Thoracic aorta (tissue), 2 donors: ENCODE measurements around the gene MIER2. TPM values are rescaled to one million over a fixed set of nuclear protein-coding genes. Genes with fewer than 3 reads are reported as not detected.

Experiments
- ATAC-seq: fragments of 150-250 bp; one replicate; pipeline ENCODE4 v1.8.0; 2017; ENCODE audit warnings: low read depth; ENCODE audit not compliant: insufficient number of reproducible peaks, low FRiP score
- DNase-seq: peaks from one replicate; pipeline ENCODE4 v3.0.0-alpha.2; 2020; ENCODE audit warnings: low spot score
- H3K27ac ChIP-seq, 2 donors: fragments of 200-600 bp; sonication (generic); 1 replicate in 1 of 2; 2 replicates in 1 of 2; pipeline ENCODE4 v1.5.1; 2016; ENCODE audit warnings: mild to moderate bottlenecking in 2 of 2, moderate library complexity in 2 of 2
- H3K27me3 ChIP-seq: fragments of 200-600 bp; sonication (generic); replicated peaks from 2 replicates; pipeline ENCODE4 v1.6.0; 2016; ENCODE audit warnings: mild to moderate bottlenecking; ENCODE audit not compliant: insufficient read depth
- H3K36me3 ChIP-seq: fragments of 200-600 bp; sonication (generic); one replicate; pipeline ENCODE4 v1.5.1; 2016
- H3K4me1 ChIP-seq, 2 donors: fragments of 200-600 bp; sonication (generic); 1 replicate in 1 of 2; 2 replicates in 1 of 2; pipeline versions ENCODE4 v1.5.1 to v1.6.0; 2016; ENCODE audit warnings: low read depth in 2 of 2, mild to moderate bottlenecking in 1 of 2; ENCODE audit not compliant: control insufficient read depth in 1 of 2
- H3K4me3 ChIP-seq: fragments of 200-600 bp; sonication (generic); 2 replicates; pipeline ENCODE4 v1.5.1; 2016; ENCODE audit warnings: mild to moderate bottlenecking
- H3K9me3 ChIP-seq: fragments of 200-600 bp; sonication (generic); 2 replicates; pipeline ENCODE4 v1.5.1; 2016
- total RNA-seq, 2 donors: library from RNA; depleted of rRNA; stranded (reverse); fragments of >200 nt; gene quantifications; one replicate each; pipeline versions ENCODE4 v1.1.0 to v1.2.3, GENCODE V29; 2016
- TF ChIP-seq, protein P1 (sequence below): fragments of 200-600 bp; sonication (generic); IDR thresholded peaks from one replicate; pipeline ENCODE4 v1.5.1; 2019; ENCODE audit warnings: antibody characterized with exemption

MIER2 gene
- total RNA-seq, 2 donors from 2014 or later, result 8.8 to 43.6 TPM

DNA sequence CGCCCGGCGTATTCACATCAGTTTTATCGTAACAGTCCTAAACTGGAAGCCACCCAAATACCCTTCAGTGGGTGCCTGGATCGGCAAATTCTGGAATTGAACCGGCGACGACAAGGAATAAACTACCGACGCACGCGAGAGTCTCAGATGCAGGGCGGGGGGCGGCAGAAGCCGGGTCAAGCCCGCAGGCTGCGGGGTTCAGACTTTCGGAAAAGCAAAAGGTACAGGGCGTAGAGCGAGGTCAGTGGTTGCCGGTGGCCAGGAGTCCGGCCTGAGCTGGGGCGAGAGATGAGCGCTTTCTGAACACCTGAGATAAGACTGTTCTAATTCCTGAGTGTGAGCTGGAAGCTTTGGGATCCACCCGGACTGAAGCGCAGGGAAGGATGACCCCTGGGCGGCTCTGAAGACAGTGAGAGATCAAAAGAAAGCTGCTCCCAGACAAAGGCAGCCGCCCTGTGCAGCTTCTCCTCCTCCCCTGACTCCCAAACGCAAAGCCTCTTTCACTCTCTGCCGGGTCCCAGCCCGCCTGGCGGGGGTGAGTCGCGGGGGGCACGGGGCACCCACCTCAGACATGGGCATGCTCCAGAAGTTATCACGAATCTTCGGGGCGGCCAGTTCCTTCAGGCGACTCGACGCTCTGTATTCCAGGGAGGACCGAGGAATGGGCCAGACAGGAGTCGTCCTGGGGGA, 26.2 kb upstream of the MIER2 start:
- no peak for DNase-seq
- Histone ChIP-seq H3K9me3 (no peaks in the 10 kb centered on the region), H3K4me1 (no peaks in the 10 kb centered on the region), H3K36me3 (no peaks in the 10 kb centered on the region), H3K4me3 (no peak overlapping the region), H3K27ac (no peak overlapping the region), H3K27me3 (no peaks in the 10 kb centered on the region)
- ATAC-seq, result no peak
- TF ChIP-seq, protein P1, sequence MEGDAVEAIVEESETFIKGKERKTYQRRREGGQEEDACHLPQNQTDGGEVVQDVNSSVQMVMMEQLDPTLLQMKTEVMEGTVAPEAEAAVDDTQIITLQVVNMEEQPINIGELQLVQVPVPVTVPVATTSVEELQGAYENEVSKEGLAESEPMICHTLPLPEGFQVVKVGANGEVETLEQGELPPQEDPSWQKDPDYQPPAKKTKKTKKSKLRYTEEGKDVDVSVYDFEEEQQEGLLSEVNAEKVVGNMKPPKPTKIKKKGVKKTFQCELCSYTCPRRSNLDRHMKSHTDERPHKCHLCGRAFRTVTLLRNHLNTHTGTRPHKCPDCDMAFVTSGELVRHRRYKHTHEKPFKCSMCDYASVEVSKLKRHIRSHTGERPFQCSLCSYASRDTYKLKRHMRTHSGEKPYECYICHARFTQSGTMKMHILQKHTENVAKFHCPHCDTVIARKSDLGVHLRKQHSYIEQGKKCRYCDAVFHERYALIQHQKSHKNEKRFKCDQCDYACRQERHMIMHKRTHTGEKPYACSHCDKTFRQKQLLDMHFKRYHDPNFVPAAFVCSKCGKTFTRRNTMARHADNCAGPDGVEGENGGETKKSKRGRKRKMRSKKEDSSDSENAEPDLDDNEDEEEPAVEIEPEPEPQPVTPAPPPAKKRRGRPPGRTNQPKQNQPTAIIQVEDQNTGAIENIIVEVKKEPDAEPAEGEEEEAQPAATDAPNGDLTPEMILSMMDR, result no peak

DNA sequence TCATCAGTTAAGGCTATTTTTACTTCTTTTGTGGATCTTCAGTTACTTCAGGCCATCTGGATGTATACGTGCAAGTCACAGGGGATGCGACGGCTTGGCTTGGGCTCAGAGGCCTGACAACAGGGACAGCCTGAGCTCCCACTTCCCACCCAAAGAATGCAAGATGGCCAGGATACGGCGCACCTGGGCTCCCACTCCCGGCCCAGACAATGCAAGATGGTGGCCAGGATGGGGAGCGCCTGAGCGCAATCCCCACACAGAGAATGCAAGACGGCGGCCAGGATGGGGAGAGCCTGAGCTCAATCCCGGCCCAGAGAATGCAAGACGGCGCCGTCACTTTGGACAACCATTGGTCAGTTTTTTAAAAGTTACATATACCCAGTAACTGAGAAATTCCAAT, 25.3 kb upstream of the MIER2 start:
- Histone ChIP-seq H3K27ac (no peak overlapping the region), H3K27me3 (no peaks in the 10 kb centered on the region), H3K9me3 (no peaks in the 10 kb centered on the region), H3K4me3 (no peak overlapping the region), H3K4me1 (no peaks in the 10 kb centered on the region), H3K36me3 (no peaks in the 10 kb centered on the region)
- DNase-seq (no peak), ATAC-seq (no peak)
- TF ChIP-seq, protein P1, result no peak

- no peak for DNase-seq
- no peaks in the 10 kb centered on the region for H3K36me3 ChIP-seq
- no peaks in the 10 kb centered on the region for H3K9me3 ChIP-seq
- TF ChIP-seq, protein P1, result no peak
- H3K4me3 ChIP-seq, result no peak overlapping the region
- no peaks in the 10 kb centered on the region for H3K4me1 ChIP-seq
- no peaks in the 10 kb centered on the region for H3K27me3 ChIP-seq
- no peak overlapping the region for H3K27ac ChIP-seq
- no peak for ATAC-seq
Observed at GRCh38 chr19:369256-369655, 24.7 kb upstream of the MIER2 start.

GRCh38 chr19:368630-369024, 24.0 kb upstream of the MIER2 start:
- ATAC-seq (no peak), DNase-seq (no peak)
- Histone ChIP-seq H3K4me3 (no peak overlapping the region), H3K36me3 (no peaks in the 10 kb centered on the region), H3K9me3 (no peaks in the 10 kb centered on the region), H3K4me1 (no peaks in the 10 kb centered on the region), H3K27me3 (no peaks in the 10 kb centered on the region), H3K27ac (no peak overlapping the region)
- TF ChIP-seq, protein P1, result no peak

DNA sequence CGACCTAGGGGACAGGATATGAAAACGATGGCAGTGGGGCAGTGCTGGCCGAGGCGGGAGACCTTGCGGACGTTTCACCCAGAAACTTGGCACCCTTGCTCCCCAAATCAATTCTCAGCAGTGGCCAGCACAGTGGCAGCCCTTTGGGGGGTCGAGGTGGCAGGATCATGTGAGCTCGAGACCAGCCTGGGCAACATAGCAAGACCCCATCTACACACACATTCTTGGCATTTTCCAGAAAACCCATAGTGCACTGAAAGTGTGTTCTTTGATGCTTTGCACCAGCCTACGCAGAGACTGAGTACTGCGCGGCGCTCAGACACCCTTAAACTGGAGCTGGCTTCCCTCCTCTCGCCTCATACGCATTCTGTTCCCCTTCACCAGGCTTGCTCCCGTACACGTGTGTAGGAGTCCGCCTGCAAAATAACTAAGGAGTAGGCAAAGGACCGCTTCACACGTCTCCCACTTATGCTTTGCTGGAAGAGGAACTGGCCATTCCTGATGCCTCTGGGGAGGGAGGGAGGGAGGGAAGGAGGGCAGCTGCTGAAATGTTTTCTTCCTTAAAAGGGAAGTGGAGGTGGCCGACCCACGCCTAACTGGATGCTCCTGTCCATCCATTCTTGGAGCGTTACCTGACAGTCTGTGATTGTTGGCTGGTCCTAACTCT, 23.5 kb upstream of the MIER2 start:
- ATAC-seq (no peak), DNase-seq (no peak)
- no peaks in the 10 kb centered on the region for H3K4me1 ChIP-seq

More for the DNA sequence above, 23.5 kb upstream of the MIER2 start:
- Histone ChIP-seq H3K27me3 (no peaks in the 10 kb centered on the region), H3K36me3 (no peaks in the 10 kb centered on the region), H3K9me3 (no peaks in the 10 kb centered on the region), H3K27ac (no peak overlapping the region), H3K4me3 (no peak overlapping the region)
- TF ChIP-seq, protein P1, result no peak
